GM18951 (cell line): ENCODE data around the gene KCNH1.

ENCODE experiments used
- POLR2A ChIP-seq: IDR thresholded peaks from 4 replicates; pipeline ENCODE4 v1.6.1; 2011; ENCODE audit warnings: mild to moderate bottlenecking; ENCODE audit not compliant: insufficient read length, insufficient read depth; ENCODE audit errors: extremely low read depth
- in situ Hi-C: fragments of 300-500 bp; cut with MboI; formaldehyde crosslinking; loops from one replicate; pipeline ENCODE4 v1.12.0; 2022; ENCODE audit warnings: low sequenced_read_pairs, mixed read lengths, inconsistent platforms; ENCODE audit not compliant: unreplicated experiment

Gene KCNH1

GRCh38 chr1:210770396-210770984 is 363.5 kb downstream of the KCNH1 start:
- TF ChIP-seq POLR2A: no peak
- in situ Hi-C loops: no loop called here

GRCh38 chr1:210769473-210769872 is 364.5 kb downstream of the KCNH1 start:
- in situ Hi-C loops: no loop called here
- TF ChIP-seq POLR2A: no peak

DNA sequence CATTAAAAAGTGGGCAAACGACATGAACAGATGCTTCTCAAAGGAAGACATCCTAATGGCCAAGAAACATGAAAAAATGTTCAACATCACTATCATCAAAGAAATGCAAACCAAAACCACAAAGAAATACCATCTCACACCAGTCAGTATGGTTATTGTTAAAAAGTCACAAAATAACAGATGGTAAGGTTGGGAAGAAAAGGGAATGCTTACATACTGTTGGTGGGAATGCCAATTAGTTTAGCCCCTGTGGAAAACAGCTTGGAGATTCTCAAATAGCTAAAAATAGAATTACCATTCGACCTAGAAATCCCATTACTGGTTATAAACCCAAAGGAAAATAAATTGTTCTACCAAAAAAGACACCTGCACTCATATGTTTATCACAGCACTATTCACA is 369.4 kb downstream of the KCNH1 start:
- TF ChIP-seq POLR2A: no peak
- in situ Hi-C loops: no loop called here

- in situ Hi-C loops: no loop called here
- TF ChIP-seq POLR2A: no peak
These were observed 375.2 kb downstream of the KCNH1 start for GRCh38 chr1:210758761-210759160.

- in situ Hi-C loops: no loop called here
- TF ChIP-seq POLR2A: no peak
These were observed 375.7 kb downstream of the KCNH1 start for GRCh38 chr1:210758261-210758660.

- TF ChIP-seq POLR2A: no peak
- in situ Hi-C loops: no loop called here
These were observed 376.3 kb downstream of the KCNH1 start for GRCh38 chr1:210757677-210758076.

- in situ Hi-C loops: no loop called here
- TF ChIP-seq POLR2A: no peak
These were observed 377.8 kb downstream of the KCNH1 start for GRCh38 chr1:210755991-210756659.

- in situ Hi-C loops: no loop called here
- no peak for TF ChIP-seq POLR2A
These were observed 378.9 kb downstream of the KCNH1 start for GRCh38 chr1:210754878-210755665.

GRCh38 chr1:210751911-210752310 is 382.0 kb downstream of the KCNH1 start:
- TF ChIP-seq POLR2A: no peak
- in situ Hi-C loops: no loop called here

DNA sequence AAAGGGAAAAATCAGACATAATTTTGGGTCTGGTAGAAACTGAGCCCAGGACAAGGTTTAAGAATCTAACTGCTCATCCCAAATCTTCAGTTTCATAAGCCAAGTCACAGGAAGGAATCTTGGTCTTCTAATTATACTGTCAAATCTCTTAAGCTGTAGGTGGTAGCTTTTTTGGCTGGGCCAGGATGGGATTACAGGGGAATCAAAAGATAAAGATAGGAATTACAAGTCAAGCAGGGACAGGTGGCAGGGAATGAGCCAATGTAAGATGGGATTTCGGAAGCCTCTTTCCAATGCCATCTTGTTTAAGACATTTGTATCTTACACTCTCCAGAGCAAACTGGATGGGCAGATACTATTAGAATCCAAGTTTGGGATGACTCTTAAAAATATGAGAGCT is 383.5 kb downstream of the KCNH1 start:
- in situ Hi-C loops: no loop called here

GRCh38 chr1:210748796-210749195 is 385.2 kb downstream of the KCNH1 start:
- no peak for TF ChIP-seq POLR2A
- in situ Hi-C loops: no loop called here

More for the DNA sequence above, 383.5 kb downstream of the KCNH1 start:
- TF ChIP-seq POLR2A: no peak

DNA sequence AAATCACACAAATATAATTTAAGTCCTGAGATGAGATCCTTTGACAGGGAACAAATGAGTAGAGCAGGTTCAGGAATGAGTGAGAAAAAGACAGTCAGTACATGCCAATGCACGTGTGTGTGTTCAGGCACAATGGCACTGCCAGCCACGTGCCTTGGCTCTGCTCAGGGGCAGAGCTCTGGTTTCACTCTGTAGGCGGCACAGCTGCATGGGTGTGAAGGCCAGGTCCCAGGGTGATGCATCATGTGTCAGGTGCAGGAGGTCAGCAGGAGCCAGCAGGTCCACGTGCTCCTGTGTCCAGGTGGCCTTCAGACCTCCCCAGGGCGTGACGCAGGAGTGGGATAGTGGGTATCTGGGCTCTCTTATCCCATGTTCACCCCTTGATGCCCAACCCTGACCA is 386.1 kb downstream of the KCNH1 start:
- no peak for TF ChIP-seq POLR2A
- in situ Hi-C loops: no loop called here

GRCh38 chr1:210747112-210747511 is 386.8 kb downstream of the KCNH1 start:
- in situ Hi-C loops: no loop called here
- TF ChIP-seq POLR2A: no peak
